WI38 (cell line): ENCODE measurements around the gene TTC39C.

ENCODE experiments used
- H3K4me3 ChIP-seq: 2 replicates; pipeline ENCODE4 v1.5.1; 2011; ENCODE audit warnings: low read depth, mild to moderate bottlenecking, control low read depth, low read length
- CTCF ChIP-seq: IDR thresholded peaks from 2 replicates; pipeline ENCODE4 v1.5.1; 2012; ENCODE audit warnings: low read depth, mild to moderate bottlenecking, control low read depth, low read length

The TTC39C gene

GRCh38 chr18:24014062-24014985, at the start of gene TTC39C:
Gene TTC39C, plus strand, starts transcription at chr18:24014754. Its CDS starts 118 bp downstream, at chr18:24014872.
- no peak for TF ChIP-seq CTCF
- peak within 1 kb of the TSS; percentile 85 for H3K4me3 ChIP-seq

GRCh38 chr18:23966909-23967308, 47.6 kb upstream of the TTC39C start:
- no peak overlapping the region for H3K4me3 ChIP-seq
- TF ChIP-seq CTCF: no peak

- TF ChIP-seq CTCF: no peak
- H3K4me3 ChIP-seq: no peak overlapping the region
These were observed 47.0 kb upstream of the TTC39C start for GRCh38 chr18:23967321-23968089.

GRCh38 chr18:23968638-23969604, 45.6 kb upstream of the TTC39C start:
- no peak for TF ChIP-seq CTCF
- H3K4me3 ChIP-seq: no peak overlapping the region

GRCh38 chr18:23969664-23970063, 44.9 kb upstream of the TTC39C start:
- H3K4me3 ChIP-seq: no peak overlapping the region
- TF ChIP-seq CTCF: no peak

- no peak overlapping the region for H3K4me3 ChIP-seq
- no peak for TF ChIP-seq CTCF
These were observed 44.1 kb upstream of the TTC39C start for GRCh38 chr18:23970161-23971096.
